Body of pancreas (tissue), 4 donors: Measurements from ENCODE around the gene FGFR3.

Source experiments
- POLR2A ChIP-seq, 3 donors: fragments of 450-650 bp; IDR thresholded peaks; one replicate each; pipeline ENCODE4 v1.6.1; 2016; ENCODE audit warnings: antibody characterized with exemption in 3 of 3, mild to moderate bottlenecking in 2 of 3
- TF ChIP-seq, protein P1 (sequence below), 7 experiments: fragments of 450-650 bp in 4 of 7; fragments of 200-600 bp in 3 of 7; sonication (generic) in 3 of 7; IDR thresholded peaks; one replicate each; pipeline ENCODE4 v1.5.1; 2016 to 2019; ENCODE audit warnings: antibody characterized with exemption in 7 of 7

DNA sequence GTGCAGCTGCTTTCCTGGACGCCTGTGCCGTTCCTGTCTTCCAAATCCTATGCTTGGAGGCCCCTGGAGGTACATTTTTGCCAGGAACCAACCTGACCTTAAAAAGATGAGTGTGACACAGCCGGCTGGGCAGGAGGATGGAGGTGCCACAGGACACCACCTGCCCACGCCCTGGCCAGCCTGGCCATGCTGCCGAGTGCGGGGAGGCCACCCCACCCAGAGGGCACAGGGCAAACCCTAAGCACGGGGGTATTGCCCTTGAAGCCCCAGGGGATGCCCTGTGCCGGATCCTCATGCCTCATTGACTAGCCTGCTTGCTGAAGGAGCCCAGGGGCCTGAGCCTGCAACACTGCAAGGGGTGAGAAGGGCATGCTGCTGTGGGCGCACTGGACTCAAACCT, 20.1 kb downstream of the FGFR3 start:
- TF ChIP-seq, protein P1, sequence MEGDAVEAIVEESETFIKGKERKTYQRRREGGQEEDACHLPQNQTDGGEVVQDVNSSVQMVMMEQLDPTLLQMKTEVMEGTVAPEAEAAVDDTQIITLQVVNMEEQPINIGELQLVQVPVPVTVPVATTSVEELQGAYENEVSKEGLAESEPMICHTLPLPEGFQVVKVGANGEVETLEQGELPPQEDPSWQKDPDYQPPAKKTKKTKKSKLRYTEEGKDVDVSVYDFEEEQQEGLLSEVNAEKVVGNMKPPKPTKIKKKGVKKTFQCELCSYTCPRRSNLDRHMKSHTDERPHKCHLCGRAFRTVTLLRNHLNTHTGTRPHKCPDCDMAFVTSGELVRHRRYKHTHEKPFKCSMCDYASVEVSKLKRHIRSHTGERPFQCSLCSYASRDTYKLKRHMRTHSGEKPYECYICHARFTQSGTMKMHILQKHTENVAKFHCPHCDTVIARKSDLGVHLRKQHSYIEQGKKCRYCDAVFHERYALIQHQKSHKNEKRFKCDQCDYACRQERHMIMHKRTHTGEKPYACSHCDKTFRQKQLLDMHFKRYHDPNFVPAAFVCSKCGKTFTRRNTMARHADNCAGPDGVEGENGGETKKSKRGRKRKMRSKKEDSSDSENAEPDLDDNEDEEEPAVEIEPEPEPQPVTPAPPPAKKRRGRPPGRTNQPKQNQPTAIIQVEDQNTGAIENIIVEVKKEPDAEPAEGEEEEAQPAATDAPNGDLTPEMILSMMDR (IDR thresholded peaks at IDR 0.05) = no peak
- no peak for TF ChIP-seq POLR2A (IDR thresholded peaks at IDR 0.05)
